ENCODE data around the gene TMEM51. TPM values are rescaled to one million over a fixed set of nuclear protein-coding genes. Genes with fewer than 3 reads are reported as not detected.

Gene TMEM51
- total RNA-seq, 5 donors from 2014 or later (not counting 1 experiment from before 2014, with no cell fraction given), result 0.23 to 0.26 TPM; not detected in 3

DNA sequence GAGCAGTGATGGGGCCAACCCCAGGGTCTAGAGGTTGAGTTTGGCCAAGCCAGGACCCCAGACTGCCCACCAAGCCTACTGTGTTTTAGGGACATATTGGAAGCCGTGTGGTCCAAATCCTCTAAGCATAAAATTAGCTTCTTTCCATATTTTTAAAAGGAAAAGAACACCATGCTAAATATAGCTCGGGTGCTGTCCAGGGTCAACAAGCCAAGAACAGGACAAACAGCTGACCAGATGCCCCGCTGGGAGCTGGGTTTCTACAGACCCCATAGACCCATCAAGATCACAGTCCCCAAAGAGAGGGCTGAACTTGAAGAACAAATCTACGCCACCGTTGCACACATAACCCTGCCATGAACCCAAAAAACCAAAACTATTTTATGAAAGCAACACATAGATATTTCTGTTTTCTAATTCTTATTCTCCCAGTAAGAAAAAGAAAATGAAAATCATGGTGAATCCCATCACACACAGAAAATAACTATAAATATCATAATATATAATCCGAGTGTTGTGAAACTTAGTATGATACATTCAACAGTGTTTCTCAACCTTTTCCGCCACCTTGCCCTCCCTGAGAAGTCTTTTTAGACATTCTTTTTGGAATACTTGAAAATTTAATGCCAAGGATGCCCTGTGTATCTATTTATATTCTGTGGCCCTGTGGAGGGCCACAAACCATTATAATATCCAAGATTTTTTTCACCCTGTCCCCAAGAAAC, 57.3 kb downstream of the TMEM51 start:
- Mint-ChIP-seq H3K27me3 (peaks cover 5 to 25% of the 10 kb centered on the region in 2 donors), H3K36me3 (no peaks in the 10 kb centered on the region), H3K9me3 (no peaks in the 10 kb centered on the region), H3K4me1 (no peaks in the 10 kb centered on the region), H3K27ac (no peak overlapping the region), H3K4me3 (no peak overlapping the region)
- no peaks in the 10 kb centered on the region for H3K4me1 ChIP-seq (ENCODE audit: control insufficient read depth in 1 of 2, extremely low read depth in 1 of 2, insufficient read depth in 2 of 2, low read length in 2 of 2)
- DNase-seq, result no peak
- H3K27me3 ChIP-seq (replicated peaks in 1 of 2; ENCODE audit: control insufficient read depth in 2 of 2, extremely low read depth in 1 of 2, insufficient read depth in 2 of 2, low read length in 1 of 2), result peaks cover 0 to 29% of the 10 kb centered on the region in 2 experiments
- 65% methylated on average over 2 of the region's 7 CpGs for WGBS (ENCODE audit: insufficient coverage)
- ATAC-seq (replicated peaks in 1 of 4), result no peak
- no peaks in the 10 kb centered on the region for H3K36me3 ChIP-seq (ENCODE audit: control insufficient read depth in 2 of 2, extremely low read depth in 1 of 2, insufficient read depth in 1 of 2, low read length in 1 of 2)
- no peak overlapping the region for H3K27ac ChIP-seq (ENCODE audit: low read length)
- CTCF ChIA-PET, result interaction anchor here in 1 of 2 donors (0.6 kb wide), 1 partner anchor 961 kb away, joined by 5 read pairs; no protein-coding TSS in a partner anchor
- no peak overlapping the region for H3K4me3 ChIP-seq (ENCODE audit: control insufficient read depth in 1 of 2, extremely low read depth in 1 of 2, low read length in 1 of 2)
- no peaks in the 10 kb centered on the region for H3K9me3 ChIP-seq
- POLR2A ChIA-PET, result no interaction called here

DNA sequence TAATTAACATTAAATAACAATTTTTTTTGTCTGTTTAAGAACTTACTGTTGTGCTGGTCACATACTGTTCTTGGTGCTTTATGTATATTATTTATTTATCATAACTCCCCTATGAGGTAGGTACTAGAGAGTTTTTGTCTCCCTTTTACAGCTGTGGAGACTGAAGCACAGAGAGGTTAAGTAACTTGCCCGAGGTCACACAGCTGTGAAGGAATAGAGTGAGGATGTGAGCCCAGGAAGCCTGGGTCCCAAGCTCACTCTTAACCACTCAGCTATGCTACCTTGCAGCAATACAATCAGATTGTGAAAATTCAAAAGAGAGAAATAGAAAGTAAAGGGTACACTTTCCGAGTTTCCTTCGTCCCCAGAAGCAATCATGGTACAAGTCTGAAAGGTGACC, 57.9 kb downstream of the TMEM51 start:
- Histone ChIP-seq H3K27me3 (replicated peaks in 1 of 2; ENCODE audit: control insufficient read depth in 2 of 2, extremely low read depth in 1 of 2, insufficient read depth in 2 of 2, low read length in 1 of 2) (peaks cover 0 to 29% of the 10 kb centered on the region in 2 experiments), H3K4me1 (ENCODE audit: control insufficient read depth in 1 of 2, extremely low read depth in 1 of 2, insufficient read depth in 2 of 2, low read length in 2 of 2) (no peaks in the 10 kb centered on the region), H3K27ac (ENCODE audit: low read length) (no peak overlapping the region), H3K36me3 (ENCODE audit: control insufficient read depth in 2 of 2, extremely low read depth in 1 of 2, insufficient read depth in 1 of 2, low read length in 1 of 2) (no peaks in the 10 kb centered on the region), H3K9me3 (no peaks in the 10 kb centered on the region), H3K4me3 (ENCODE audit: control insufficient read depth in 1 of 2, extremely low read depth in 1 of 2, low read length in 1 of 2) (no peak overlapping the region)
- no peak for DNase-seq
- no peak for ATAC-seq (replicated peaks in 1 of 4)
- Mint-ChIP-seq H3K9me3 (no peaks in the 10 kb centered on the region), H3K36me3 (no peaks in the 10 kb centered on the region), H3K4me3 (no peak overlapping the region), H3K4me1 (no peaks in the 10 kb centered on the region), H3K27me3 (peaks cover 5 to 24% of the 10 kb centered on the region in 2 donors), H3K27ac (no peak overlapping the region)
- WGBS (ENCODE audit: insufficient coverage), result no CpG with 5 or more reads among the region's 3 CpGs
- CTCF ChIA-PET, result interaction anchor here in 1 of 2 donors (0.6 kb wide), 1 partner anchor 961 kb away, joined by 5 read pairs; no protein-coding TSS in a partner anchor
- POLR2A ChIA-PET, result no interaction called here

DNA sequence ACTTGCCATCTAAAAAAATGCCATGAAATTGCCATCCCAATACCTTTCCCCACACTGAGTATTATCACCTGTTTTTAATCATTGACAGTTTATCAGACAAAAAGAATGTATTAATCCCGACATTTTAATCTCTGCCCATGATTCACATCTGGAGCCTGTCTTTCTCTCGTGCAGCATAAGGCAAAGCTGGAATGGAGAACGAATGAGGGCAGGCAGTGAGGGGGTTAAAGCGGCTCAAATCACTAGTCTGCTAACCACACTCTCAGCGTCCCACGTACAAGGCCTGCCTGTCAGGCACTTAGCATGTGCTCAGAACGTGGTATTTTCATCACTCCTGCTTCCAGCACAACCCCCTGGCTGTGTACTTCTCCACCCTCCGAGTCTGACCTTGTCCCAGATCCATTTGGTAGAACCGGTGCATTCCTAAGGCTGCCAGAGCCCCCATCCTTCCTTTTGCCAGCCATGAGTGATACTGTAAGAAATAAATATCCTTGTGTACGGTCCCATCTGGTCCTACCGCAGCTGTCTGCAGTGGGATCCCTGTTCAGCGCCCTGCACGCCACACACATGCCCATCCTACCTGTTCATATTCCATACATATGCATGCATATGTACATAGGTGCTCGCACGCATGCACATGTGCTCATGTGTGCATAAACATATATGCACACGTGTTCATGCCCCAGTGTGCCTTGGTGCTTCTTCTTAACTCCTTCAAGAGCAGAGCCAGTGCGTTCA, 58.8 kb downstream of the TMEM51 start:
- Mint-ChIP-seq H3K36me3 (no peaks in the 10 kb centered on the region), H3K27ac (no peak overlapping the region), H3K9me3 (no peaks in the 10 kb centered on the region), H3K27me3 (peaks cover 5 to 16% of the 10 kb centered on the region in 2 donors), H3K4me1 (no peaks in the 10 kb centered on the region), H3K4me3 (no peak overlapping the region)
- no peak for ATAC-seq (replicated peaks in 1 of 4)
- no peak for DNase-seq
- peaks cover 0 to 22% of the 10 kb centered on the region in 2 experiments for H3K27me3 ChIP-seq (replicated peaks in 1 of 2; ENCODE audit: control insufficient read depth in 2 of 2, extremely low read depth in 1 of 2, insufficient read depth in 2 of 2, low read length in 1 of 2)
- no peak overlapping the region for H3K4me3 ChIP-seq (ENCODE audit: control insufficient read depth in 1 of 2, extremely low read depth in 1 of 2, low read length in 1 of 2)
- H3K4me1 ChIP-seq (ENCODE audit: control insufficient read depth in 1 of 2, extremely low read depth in 1 of 2, insufficient read depth in 2 of 2, low read length in 2 of 2), result no peaks in the 10 kb centered on the region
- CTCF ChIA-PET, result no interaction called here
- 84% methylated on average over 12 of the region's 17 CpGs for WGBS (ENCODE audit: insufficient coverage)
- no peaks in the 10 kb centered on the region for H3K9me3 ChIP-seq
- H3K36me3 ChIP-seq (ENCODE audit: control insufficient read depth in 2 of 2, extremely low read depth in 1 of 2, insufficient read depth in 1 of 2, low read length in 1 of 2), result no peaks in the 10 kb centered on the region
- POLR2A ChIA-PET, result no interaction called here
- no peak overlapping the region for H3K27ac ChIP-seq (ENCODE audit: low read length)

DNA sequence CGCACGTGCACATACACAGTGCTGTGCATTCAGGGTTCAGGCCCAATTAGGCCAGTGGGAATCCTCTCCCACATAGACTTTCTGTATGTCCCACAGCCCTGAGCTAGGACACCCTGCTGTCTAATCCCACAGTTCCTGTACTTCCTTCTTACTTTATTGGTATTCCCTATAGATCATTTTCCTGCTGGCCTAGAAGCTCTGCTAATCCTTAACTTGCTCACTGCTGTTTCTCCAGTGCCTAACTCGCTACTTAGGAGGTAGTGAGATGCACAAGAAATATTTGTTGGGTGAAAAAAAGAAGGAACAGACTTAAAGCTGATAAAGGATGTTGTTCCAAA, 59.4 kb downstream of the TMEM51 start:
- H3K36me3 ChIP-seq (ENCODE audit: control insufficient read depth in 2 of 2, extremely low read depth in 1 of 2, insufficient read depth in 1 of 2, low read length in 1 of 2), result no peaks in the 10 kb centered on the region
- H3K4me3 Mint-ChIP-seq, result no peak overlapping the region
- H3K4me1 ChIP-seq (ENCODE audit: control insufficient read depth in 1 of 2, extremely low read depth in 1 of 2, insufficient read depth in 2 of 2, low read length in 2 of 2), result no peaks in the 10 kb centered on the region
- H3K9me3 Mint-ChIP-seq, result no peaks in the 10 kb centered on the region
- H3K27me3 Mint-ChIP-seq, result peaks cover 5 to 14% of the 10 kb centered on the region in 2 donors
- no peak overlapping the region for H3K27ac Mint-ChIP-seq
- POLR2A ChIA-PET, result no interaction called here
- ATAC-seq (replicated peaks in 1 of 4) (no peak), DNase-seq (no peak)
- no peak overlapping the region for H3K27ac ChIP-seq (ENCODE audit: low read length)
- CTCF ChIA-PET, result no interaction called here
- no peaks in the 10 kb centered on the region for H3K9me3 ChIP-seq
- peaks cover 0 to 19% of the 10 kb centered on the region in 2 experiments for H3K27me3 ChIP-seq (replicated peaks in 1 of 2; ENCODE audit: control insufficient read depth in 2 of 2, extremely low read depth in 1 of 2, insufficient read depth in 2 of 2, low read length in 1 of 2)
- peaks cover 0 to 2% (median 0%) of the 10 kb centered on the region in 3 donors for H3K4me1 Mint-ChIP-seq
- no peak overlapping the region for H3K4me3 ChIP-seq (ENCODE audit: control insufficient read depth in 1 of 2, extremely low read depth in 1 of 2, low read length in 1 of 2)
- WGBS (ENCODE audit: insufficient coverage), result 100% methylated on average over 2 of the region's 3 CpGs
- no peaks in the 10 kb centered on the region for H3K36me3 Mint-ChIP-seq

DNA sequence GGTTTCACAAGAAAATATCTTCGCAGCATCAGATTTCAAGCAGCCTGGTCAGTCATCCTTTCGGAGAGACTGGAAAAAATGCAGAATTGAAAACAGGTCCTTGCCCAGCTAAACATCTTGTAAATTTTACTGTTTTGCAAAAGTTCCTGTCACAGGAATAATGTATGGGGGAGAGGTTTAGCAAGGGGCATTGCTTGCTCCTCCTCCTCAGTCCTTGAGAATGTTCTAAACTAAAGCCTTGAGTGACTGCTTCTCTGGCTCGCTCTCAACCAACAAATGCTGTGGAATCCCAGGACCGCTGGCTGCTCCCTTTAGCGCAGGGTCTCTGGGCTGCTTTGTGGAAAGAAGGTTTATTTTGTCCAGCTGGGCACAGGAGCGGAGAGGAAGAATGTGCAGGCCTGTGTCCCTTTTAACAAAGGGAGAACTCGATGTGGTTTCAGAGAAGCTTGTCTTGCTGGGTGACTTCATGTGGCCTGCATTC, 59.8 kb downstream of the TMEM51 start:
- CTCF ChIA-PET, result no interaction called here
- Histone ChIP-seq H3K36me3 (ENCODE audit: control insufficient read depth in 2 of 2, extremely low read depth in 1 of 2, insufficient read depth in 1 of 2, low read length in 1 of 2) (no peaks in the 10 kb centered on the region), H3K4me1 (ENCODE audit: control insufficient read depth in 1 of 2, extremely low read depth in 1 of 2, insufficient read depth in 2 of 2, low read length in 2 of 2) (no peaks in the 10 kb centered on the region), H3K9me3 (no peaks in the 10 kb centered on the region), H3K27ac (ENCODE audit: low read length) (no peak overlapping the region), H3K27me3 (replicated peaks in 1 of 2; ENCODE audit: control insufficient read depth in 2 of 2, extremely low read depth in 1 of 2, insufficient read depth in 2 of 2, low read length in 1 of 2) (peaks cover 0 to 19% of the 10 kb centered on the region in 2 experiments), H3K4me3 (ENCODE audit: control insufficient read depth in 1 of 2, extremely low read depth in 1 of 2, low read length in 1 of 2) (no peak overlapping the region)
- no peak for DNase-seq
- Mint-ChIP-seq H3K27ac (no peak overlapping the region), H3K9me3 (no peaks in the 10 kb centered on the region), H3K36me3 (no peaks in the 10 kb centered on the region), H3K4me3 (no peak overlapping the region), H3K27me3 (peaks cover 5 to 12% of the 10 kb centered on the region in 2 donors), H3K4me1 (peaks cover 0 to 7% (median 0%) of the 10 kb centered on the region in 3 donors)
- ATAC-seq (replicated peaks in 1 of 4), result no peak
- POLR2A ChIA-PET, result no interaction called here
- WGBS (ENCODE audit: insufficient coverage), result 97% methylated on average over 3 of the region's 7 CpGs

- H3K27ac Mint-ChIP-seq, result no peak overlapping the region
- no peaks in the 10 kb centered on the region for H3K36me3 Mint-ChIP-seq
- Histone ChIP-seq H3K4me3 (ENCODE audit: control insufficient read depth in 1 of 2, extremely low read depth in 1 of 2, low read length in 1 of 2) (no peak overlapping the region), H3K36me3 (ENCODE audit: control insufficient read depth in 2 of 2, extremely low read depth in 1 of 2, insufficient read depth in 1 of 2, low read length in 1 of 2) (no peaks in the 10 kb centered on the region), H3K27me3 (replicated peaks in 1 of 2; ENCODE audit: control insufficient read depth in 2 of 2, extremely low read depth in 1 of 2, insufficient read depth in 2 of 2, low read length in 1 of 2) (peaks cover 0 to 21% of the 10 kb centered on the region in 2 experiments), H3K27ac (ENCODE audit: low read length) (no peak overlapping the region), H3K9me3 (no peaks in the 10 kb centered on the region), H3K4me1 (ENCODE audit: control insufficient read depth in 1 of 2, extremely low read depth in 1 of 2, insufficient read depth in 2 of 2, low read length in 2 of 2) (no peaks in the 10 kb centered on the region)
- no peak for DNase-seq
- H3K4me1 Mint-ChIP-seq, result peaks cover 0 to 11% (median 2%) of the 10 kb centered on the region in 3 donors
- ChIA-PET POLR2A (no interaction called here), CTCF (no interaction called here)
- 93% methylated on average over 19 of the region's 19 CpGs for WGBS (ENCODE audit: insufficient coverage)
- no peaks in the 10 kb centered on the region for H3K9me3 Mint-ChIP-seq
- peaks cover 3 to 12% of the 10 kb centered on the region in 2 donors for H3K27me3 Mint-ChIP-seq
- H3K4me3 Mint-ChIP-seq, result no peak overlapping the region
- ATAC-seq (replicated peaks in 1 of 4), result no peak
These were observed 61.0 kb downstream of the TMEM51 start for GRCh38 chr1:15214527-15214926.

Measured in T-cell (primary cell).